Measurements from ENCODE around the gene CCNF.

The CCNF gene

GRCh38 chr16:2420035-2420434 lies 9.2 kb upstream of the CCNF start:
- no peak overlapping the region for H3K14ac ChIP-seq (ENCODE audit: low read length)
- no peak overlapping the region for H2BK5ac ChIP-seq (ENCODE audit: low read length)
- H2AFZ ChIP-seq (ENCODE audit: low read length): no peak overlapping the region
- H3K18ac ChIP-seq (ENCODE audit: low read length): no peak overlapping the region
- H3K9ac ChIP-seq (ENCODE audit: low read depth, low read length, poor library complexity): no peak overlapping the region
- H3K4me2 ChIP-seq (ENCODE audit: insufficient read depth, low read length, poor library complexity, severe bottlenecking): no peak overlapping the region
- H2BK12ac ChIP-seq (ENCODE audit: low read length): no peak overlapping the region
- H3K36me3 ChIP-seq (replicated peaks in 1 of 2; ENCODE audit: control insufficient read depth in 2 of 2, insufficient read depth in 2 of 2, low read length in 2 of 2): no peaks in the 10 kb centered on the region
- H3K4ac ChIP-seq (ENCODE audit: low read length): no peak overlapping the region
- no peak overlapping the region for H2BK120ac ChIP-seq (ENCODE audit: low read depth, low read length)
- no peak overlapping the region for H2AK5ac ChIP-seq (ENCODE audit: low read depth, low read length)
- H3K79me1 ChIP-seq (ENCODE audit: low read depth, low read length): no peaks in the 10 kb centered on the region
- no peak overlapping the region for H3K27ac ChIP-seq (replicated peaks; ENCODE audit: low read length)
- H3K4me3 ChIP-seq (ENCODE audit: low read length in 2 of 2): no peak overlapping the region
- H3K23ac ChIP-seq (ENCODE audit: low read depth, low read length, poor library complexity): no peak overlapping the region
- no peak overlapping the region for H2BK15ac ChIP-seq (ENCODE audit: low read length)
- no peak for DNase-seq (ENCODE audit: low spot score)
- H3K4me1 ChIP-seq (ENCODE audit: control insufficient read depth in 2 of 2, insufficient read depth in 1 of 2, low read depth in 1 of 2, low read length in 2 of 2): no peaks in the 10 kb centered on the region
- H4K91ac ChIP-seq (ENCODE audit: low read depth, low read length, poor library complexity): no peak overlapping the region
- H3K9me3 ChIP-seq (replicated peaks in 1 of 2; ENCODE audit: control insufficient read depth in 2 of 2, insufficient read depth in 1 of 2, low read depth in 1 of 2, low read length in 2 of 2): no peaks in the 10 kb centered on the region
- peaks cover 0 to 7% (median 0%) of the 10 kb centered on the region in 3 experiments for H3K27me3 ChIP-seq (ENCODE audit: control insufficient read depth in 3 of 3, insufficient read depth in 3 of 3, low read depth in 1 of 3, low read length in 3 of 3)
- H4K8ac ChIP-seq (ENCODE audit: low read depth, low read length): no peak overlapping the region

- no peak overlapping the region for H3K23ac ChIP-seq (ENCODE audit: low read depth, low read length, poor library complexity)
- no CpG with 5 or more reads among the region's 7 CpGs for WGBS, 2 donors (ENCODE audit: extremely low coverage in 2 of 2, insufficient read length in 2 of 2, insufficient replicate concordance in 1 of 2)
- H4K8ac ChIP-seq (ENCODE audit: low read depth, low read length): no peak overlapping the region
- no peaks in the 10 kb centered on the region for H3K9me3 ChIP-seq (replicated peaks in 1 of 2; ENCODE audit: control insufficient read depth in 2 of 2, insufficient read depth in 1 of 2, low read depth in 1 of 2, low read length in 2 of 2)
- H3K4ac ChIP-seq (ENCODE audit: low read length): no peak overlapping the region
- no peak overlapping the region for H2AK5ac ChIP-seq (ENCODE audit: low read depth, low read length)
- H2BK12ac ChIP-seq (ENCODE audit: low read length): no peak overlapping the region
- peaks cover 0 to 7% (median 0%) of the 10 kb centered on the region in 3 experiments for H3K27me3 ChIP-seq (ENCODE audit: control insufficient read depth in 3 of 3, insufficient read depth in 3 of 3, low read depth in 1 of 3, low read length in 3 of 3)
- H3K4me2 ChIP-seq (ENCODE audit: insufficient read depth, low read length, poor library complexity, severe bottlenecking): no peak overlapping the region
- no peak overlapping the region for H3K14ac ChIP-seq (ENCODE audit: low read length)
- DNase-seq (ENCODE audit: low spot score): no peak
- no peaks in the 10 kb centered on the region for H3K79me1 ChIP-seq (ENCODE audit: low read depth, low read length)
- H3K36me3 ChIP-seq (replicated peaks in 1 of 2; ENCODE audit: control insufficient read depth in 2 of 2, insufficient read depth in 2 of 2, low read length in 2 of 2): no peaks in the 10 kb centered on the region
- peak overlapping the region; percentile 49 for H2AFZ ChIP-seq (ENCODE audit: low read length)
- no peaks in the 10 kb centered on the region for H3K4me1 ChIP-seq (ENCODE audit: control insufficient read depth in 2 of 2, insufficient read depth in 1 of 2, low read depth in 1 of 2, low read length in 2 of 2)
- no peak overlapping the region for H2BK15ac ChIP-seq (ENCODE audit: low read length)
- no peak overlapping the region for H3K18ac ChIP-seq (ENCODE audit: low read length)
- H3K27ac ChIP-seq (replicated peaks; ENCODE audit: low read length): no peak overlapping the region
- H3K9ac ChIP-seq (ENCODE audit: low read depth, low read length, poor library complexity): no peak overlapping the region
- no peak overlapping the region for H2BK5ac ChIP-seq (ENCODE audit: low read length)
- no peak overlapping the region for H4K91ac ChIP-seq (ENCODE audit: low read depth, low read length, poor library complexity)
- H2BK120ac ChIP-seq (ENCODE audit: low read depth, low read length): no peak overlapping the region
- H3K4me3 ChIP-seq (ENCODE audit: low read length in 2 of 2): peak overlapping the region in 1 of 2 donors; percentile 45
Measured at GRCh38 chr16:2422123-2422867, 7.0 kb upstream of the CCNF start.

GRCh38 chr16:2424061-2425007 lies 4.9 kb upstream of the CCNF start:
- H3K23ac ChIP-seq (ENCODE audit: low read depth, low read length, poor library complexity): no peak overlapping the region
- no peak overlapping the region for H3K27ac ChIP-seq (replicated peaks; ENCODE audit: low read length)
- no peak overlapping the region for H4K91ac ChIP-seq (ENCODE audit: low read depth, low read length, poor library complexity)
- no peak overlapping the region for H2AK5ac ChIP-seq (ENCODE audit: low read depth, low read length)
- H2AFZ ChIP-seq (ENCODE audit: low read length): no peak overlapping the region
- H2BK120ac ChIP-seq (ENCODE audit: low read depth, low read length): no peak overlapping the region
- H3K4me1 ChIP-seq (ENCODE audit: control insufficient read depth in 2 of 2, insufficient read depth in 1 of 2, low read depth in 1 of 2, low read length in 2 of 2): peaks cover 4 to 7% of the 10 kb centered on the region in 2 donors
- no peak overlapping the region for H3K4me2 ChIP-seq (ENCODE audit: insufficient read depth, low read length, poor library complexity, severe bottlenecking)
- peaks cover under 1% of the 10 kb centered on the region for H3K79me1 ChIP-seq (ENCODE audit: low read depth, low read length)
- H3K9me3 ChIP-seq (replicated peaks in 1 of 2; ENCODE audit: control insufficient read depth in 2 of 2, insufficient read depth in 1 of 2, low read depth in 1 of 2, low read length in 2 of 2): no peaks in the 10 kb centered on the region
- H2BK12ac ChIP-seq (ENCODE audit: low read length): no peak overlapping the region
- H3K14ac ChIP-seq (ENCODE audit: low read length): no peak overlapping the region
- no peak overlapping the region for H2BK15ac ChIP-seq (ENCODE audit: low read length)
- H3K4me3 ChIP-seq (ENCODE audit: low read length in 2 of 2): no peak overlapping the region
- DNase-seq (ENCODE audit: low spot score): no peak
- no peaks in the 10 kb centered on the region for H3K36me3 ChIP-seq (replicated peaks in 1 of 2; ENCODE audit: control insufficient read depth in 2 of 2, insufficient read depth in 2 of 2, low read length in 2 of 2)
- H4K8ac ChIP-seq (ENCODE audit: low read depth, low read length): no peak overlapping the region
- H2BK5ac ChIP-seq (ENCODE audit: low read length): no peak overlapping the region
- H3K18ac ChIP-seq (ENCODE audit: low read length): no peak overlapping the region
- H3K4ac ChIP-seq (ENCODE audit: low read length): no peak overlapping the region
- H3K27me3 ChIP-seq (ENCODE audit: control insufficient read depth in 3 of 3, insufficient read depth in 3 of 3, low read depth in 1 of 3, low read length in 3 of 3): peaks cover 0 to 7% (median 0%) of the 10 kb centered on the region in 3 experiments
- no CpG with 5 or more reads among the region's 25 CpGs for WGBS, 2 donors (ENCODE audit: extremely low coverage in 2 of 2, insufficient read length in 2 of 2, insufficient replicate concordance in 1 of 2)
- H3K9ac ChIP-seq (ENCODE audit: low read depth, low read length, poor library complexity): no peak overlapping the region

- Histone ChIP-seq H2BK5ac (ENCODE audit: low read length) (no peak overlapping the region), H3K18ac (ENCODE audit: low read length) (no peak overlapping the region), H3K36me3 (replicated peaks in 1 of 2; ENCODE audit: control insufficient read depth in 2 of 2, insufficient read depth in 2 of 2, low read length in 2 of 2) (no peaks in the 10 kb centered on the region), H3K4me1 (ENCODE audit: control insufficient read depth in 2 of 2, insufficient read depth in 1 of 2, low read depth in 1 of 2, low read length in 2 of 2) (peaks cover 5 to 7% of the 10 kb centered on the region in 2 donors), H3K79me1 (ENCODE audit: low read depth, low read length) (peaks cover 4% of the 10 kb centered on the region), H2BK15ac (ENCODE audit: low read length) (no peak overlapping the region), H3K4ac (ENCODE audit: low read length) (no peak overlapping the region), H3K27ac (replicated peaks; ENCODE audit: low read length) (no peak overlapping the region), H2AK5ac (ENCODE audit: low read depth, low read length) (no peak overlapping the region), H2BK120ac (ENCODE audit: low read depth, low read length) (no peak overlapping the region), H3K9me3 (replicated peaks in 1 of 2; ENCODE audit: control insufficient read depth in 2 of 2, insufficient read depth in 1 of 2, low read depth in 1 of 2, low read length in 2 of 2) (no peaks in the 10 kb centered on the region), H3K4me3 (ENCODE audit: low read length in 2 of 2) (no peak overlapping the region), H3K23ac (ENCODE audit: low read depth, low read length, poor library complexity) (peak overlapping the region; percentile 17), H3K27me3 (ENCODE audit: control insufficient read depth in 3 of 3, insufficient read depth in 3 of 3, low read depth in 1 of 3, low read length in 3 of 3) (peaks cover 0 to 7% (median 0%) of the 10 kb centered on the region in 3 experiments), H2AFZ (ENCODE audit: low read length) (no peak overlapping the region), H4K8ac (ENCODE audit: low read depth, low read length) (no peak overlapping the region), H4K91ac (ENCODE audit: low read depth, low read length, poor library complexity) (no peak overlapping the region), H3K14ac (ENCODE audit: low read length) (peak overlapping the region; percentile 21), H3K9ac (ENCODE audit: low read depth, low read length, poor library complexity) (no peak overlapping the region), H2BK12ac (ENCODE audit: low read length) (peak overlapping the region; percentile 7), H3K4me2 (ENCODE audit: insufficient read depth, low read length, poor library complexity, severe bottlenecking) (no peak overlapping the region)
- no peak for DNase-seq (ENCODE audit: low spot score)
- no CpG with 5 or more reads among the region's 9 CpGs for WGBS, 2 donors (ENCODE audit: extremely low coverage in 2 of 2, insufficient read length in 2 of 2, insufficient replicate concordance in 1 of 2)
Measured at GRCh38 chr16:2425008-2425518, 4.2 kb upstream of the CCNF start.

Measured in neuronal stem cell (in vitro differentiated cells).